IMR-90 (cell line): Measurements from ENCODE around the gene SLC44A4. TPM values are rescaled to one million over a fixed set of nuclear protein-coding genes. Genes with fewer than 3 reads are reported as not detected.

ENCODE experiments used
- ATAC-seq: fragments of 200-7000 bp; cut with Tn5 transposase; 2 replicates; pipeline ENCODE4 v1.9.1; 2020; ENCODE audit warnings: low read depth, mild to moderate bottlenecking, moderate library complexity
- BruUV-seq: library from RNA; stranded (reverse); fragments of 400-500 nt; replicated peaks from 2 replicates; lab custom pipeline; 2021; lab: Mats Ljungman, UMichigan
- CTCF ChIA-PET: fragments of 300-600 bp; formaldehyde crosslinking; extraction: SDS; loops from one replicate; lab custom pipeline; 2021; ENCODE audit warnings: antibody characterized with exemption; lab: Yijun Ruan, JAX
- POLR2A ChIA-PET: fragments of 300-600 bp; sonication (Branson Sonifier 250); formaldehyde crosslinking; loops from one replicate; lab custom pipeline; 2022; ENCODE audit warnings: antibody characterized with exemption; ENCODE audit not compliant: unreplicated experiment; lab: Charles Lee
- DNase-seq: peaks from one replicate; pipeline ENCODE4 v3.0.0; 2013
- H2AFZ ChIP-seq: replicated peaks from 2 replicates; pipeline ENCODE3; 2013; ENCODE audit warnings: low read length, mild to moderate bottlenecking; ENCODE audit not compliant: poor library complexity
- H2AK5ac ChIP-seq: 2 replicates; pipeline ENCODE4 v1.6.1; 2013; ENCODE audit warnings: low read depth, low read length, inconsistent platforms
- H2AK9ac ChIP-seq: replicated peaks from 2 replicates; pipeline ENCODE3; 2013; ENCODE audit warnings: mild to moderate bottlenecking, low read depth, low read length, moderate library complexity; ENCODE audit not compliant: poor library complexity
- H2BK120ac ChIP-seq: 2 replicates; pipeline ENCODE4 v1.6.1; 2013; ENCODE audit warnings: low read depth, low read length, inconsistent platforms
- H2BK15ac ChIP-seq: 3 replicates; pipeline ENCODE4 v1.6.1; 2013; ENCODE audit warnings: low read depth, low read length, inconsistent platforms
- H2BK20ac ChIP-seq: 2 replicates; pipeline ENCODE4 v1.6.1; 2013; ENCODE audit warnings: low read depth, mild to moderate bottlenecking, inconsistent platforms, low read length, moderate library complexity
- H2BK5ac ChIP-seq: 2 replicates; pipeline ENCODE4 v1.6.1; 2013; ENCODE audit warnings: mild to moderate bottlenecking, low read depth, low read length, inconsistent platforms; ENCODE audit not compliant: poor library complexity, severe bottlenecking
- H3K14ac ChIP-seq: replicated peaks from 2 replicates; pipeline ENCODE4 v1.6.1; 2013; ENCODE audit warnings: low read depth, low read length, inconsistent platforms
- H3K18ac ChIP-seq: 2 replicates; pipeline ENCODE4 v1.6.1; 2013; ENCODE audit warnings: low read depth, low read length, control low read depth
- H3K23ac ChIP-seq: 2 replicates; pipeline ENCODE4 v1.6.1; 2013; ENCODE audit warnings: low read depth, low read length, inconsistent platforms
- H3K27ac ChIP-seq: 2 replicates; pipeline ENCODE4 v1.5.1; 2013; ENCODE audit warnings: mild to moderate bottlenecking, control low read depth, low read length; ENCODE audit not compliant: insufficient read depth
- H3K27me3 ChIP-seq: 2 replicates; pipeline ENCODE4 v1.6.1; 2013; ENCODE audit warnings: low read length; ENCODE audit not compliant: control insufficient read depth, insufficient read depth
- H3K36me3 ChIP-seq: 2 replicates; pipeline ENCODE4 v1.6.1; 2013; ENCODE audit warnings: low read length, mixed read lengths; ENCODE audit not compliant: control insufficient read depth, insufficient read depth
- H3K4ac ChIP-seq: 2 replicates; pipeline ENCODE4 v1.6.1; 2013; ENCODE audit warnings: low read depth, low read length, inconsistent platforms
- H3K4me1 ChIP-seq: 2 replicates; pipeline ENCODE4 v1.6.1; 2013; ENCODE audit warnings: low read length, mixed read lengths; ENCODE audit not compliant: control insufficient read depth, insufficient read depth
- H3K4me2 ChIP-seq: 2 replicates; pipeline ENCODE4 v1.6.1; 2013; ENCODE audit warnings: low read depth, mild to moderate bottlenecking, control low read depth, low read length, moderate library complexity
- H3K4me3 ChIP-seq: 2 replicates; pipeline ENCODE4 v1.5.1; 2013; ENCODE audit warnings: low read depth, mild to moderate bottlenecking, control low read depth, low read length, moderate library complexity; ENCODE audit not compliant: insufficient read depth
- H3K56ac ChIP-seq: 2 replicates; pipeline ENCODE4 v1.6.1; 2013; ENCODE audit warnings: low read length, inconsistent platforms; ENCODE audit not compliant: insufficient read depth; ENCODE audit errors: extremely low read depth
- H3K79me1 ChIP-seq, 2 experiments: 2 replicates each; pipeline ENCODE4 v1.6.1; 2013; ENCODE audit warnings: low read length in 2 of 2, inconsistent platforms in 1 of 2, low read depth in 1 of 2
- H3K9ac ChIP-seq: 2 replicates; pipeline ENCODE4 v1.6.1; 2013; ENCODE audit warnings: low read depth, low read length, control low read depth
- H3K9me1 ChIP-seq: 2 replicates; pipeline ENCODE4 v1.6.1; 2013; ENCODE audit warnings: low read length, inconsistent platforms; ENCODE audit not compliant: insufficient read depth
- H3K9me3 ChIP-seq: 2 replicates; pipeline ENCODE4 v1.6.1; 2013; ENCODE audit warnings: low read length; ENCODE audit not compliant: control insufficient read depth, insufficient read depth
- H4K20me1 ChIP-seq: 2 replicates; pipeline ENCODE4 v1.6.1; 2013; ENCODE audit warnings: low read length, inconsistent platforms; ENCODE audit not compliant: insufficient read depth
- H4K5ac ChIP-seq: 2 replicates; pipeline ENCODE4 v1.6.1; 2013; ENCODE audit warnings: mild to moderate bottlenecking, low read depth, low read length, control low read depth
- H4K8ac ChIP-seq, 2 experiments: 2 replicates each; pipeline ENCODE4 v1.6.1; 2013; ENCODE audit warnings: low read depth in 2 of 2, low read length in 2 of 2, control low read depth in 1 of 2, inconsistent platforms in 1 of 2
- H4K91ac ChIP-seq: 2 replicates; pipeline ENCODE4 v1.6.1; 2013; ENCODE audit warnings: low read depth, low read length, inconsistent platforms; ENCODE audit not compliant: insufficient read depth
- BHLHE40 ChIP-seq: fragments of 150-350 bp; IDR thresholded peaks from 2 replicates; pipeline ENCODE4 v1.6.1; 2016; ENCODE audit warnings: mild to moderate bottlenecking, low read depth, low read length
- CEBPB ChIP-seq: IDR thresholded peaks from 2 replicates; pipeline ENCODE4 v1.6.1; 2012; ENCODE audit warnings: low read depth, low read length, improper control_type of control experiment
- CHD1 ChIP-seq: IDR thresholded peaks from 2 replicates; pipeline ENCODE4 v1.6.1; 2012; ENCODE audit warnings: low read depth, low read length, improper control_type of control experiment
- FOS ChIP-seq: fragments of 150-350 bp; IDR thresholded peaks from 2 replicates; pipeline ENCODE4 v1.6.1; 2016; ENCODE audit warnings: low read depth, low read length
- MAFK ChIP-seq: IDR thresholded peaks from 2 replicates; pipeline ENCODE4 v1.6.1; 2012; ENCODE audit warnings: low read depth, low read length, improper control_type of control experiment
- MAZ ChIP-seq: IDR thresholded peaks from 2 replicates; pipeline ENCODE4 v1.6.1; 2012; ENCODE audit warnings: low read depth, mild to moderate bottlenecking, low read length, improper control_type of control experiment, moderate library complexity, borderline replicate concordance
- MXI1 ChIP-seq: IDR thresholded peaks from 2 replicates; pipeline ENCODE4 v1.6.1; 2012; ENCODE audit warnings: low read depth, mild to moderate bottlenecking, low read length, moderate library complexity, borderline replicate concordance
- NFE2L2 ChIP-seq: fragments of 150-350 bp; IDR thresholded peaks from 2 replicates; pipeline ENCODE4 v1.6.1; 2016; ENCODE audit warnings: low read depth, mild to moderate bottlenecking, low read length
- POLR2A ChIP-seq: IDR thresholded peaks from 2 replicates; pipeline ENCODE4 v1.6.1; 2012; ENCODE audit warnings: mild to moderate bottlenecking, low read depth, low read length
- RAD21 ChIP-seq: IDR thresholded peaks from 2 replicates; pipeline ENCODE4 v1.6.1; 2012; ENCODE audit warnings: low read length, improper control_type of control experiment
- RCOR1 ChIP-seq: IDR thresholded peaks from 2 replicates; pipeline ENCODE4 v1.6.1; 2012; ENCODE audit warnings: mild to moderate bottlenecking, low read length, improper control_type of control experiment; ENCODE audit not compliant: insufficient replicate concordance
- RFX5 ChIP-seq: IDR thresholded peaks from 2 replicates; pipeline ENCODE4 v1.8.0; 2012; ENCODE audit warnings: low read depth, mild to moderate bottlenecking, low read length, moderate library complexity
- SMC3 ChIP-seq: fragments of 150-350 bp; IDR thresholded peaks from 2 replicates; pipeline ENCODE4 v1.6.1; 2016; ENCODE audit warnings: low read depth, mild to moderate bottlenecking, antibody characterized with exemption, low read length, moderate library complexity
- WGBS, 2 experiments: methylation state at CpG; one replicate each; pipeline versions ENCODE4 v1.1.5 to v1.1.7; 2013; ENCODE audit warnings: missing lambda C conversion rate in 2 of 2; ENCODE audit not compliant: insufficient read length in 1 of 2; ENCODE audit errors: extremely low coverage in 2 of 2; 5-methylcytosine and 5-hydroxymethylcytosine counted together
- dilution Hi-C: fragments of 300-500 bp; cut with HindIII; formaldehyde crosslinking; loops from one replicate; pipeline ENCODE4 v1.14.3; 2018; ENCODE audit warnings: low sequenced_read_pairs; ENCODE audit not compliant: unreplicated experiment
- in situ Hi-C: fragments of 300-500 bp; cut with MboI; formaldehyde crosslinking; loops from 3 replicates; pipeline ENCODE4 v1.14.3; 2019; ENCODE audit warnings: low sequenced_read_pairs, inconsistent platforms, mixed read lengths
- intact Hi-C: fragments of 100-400 bp; cut with micrococcal nuclease; formaldehyde crosslinking; loops from 2 replicates; pipeline ENCODE4 v1.10.0; 2022
- polyA plus RNA-seq, 3 experiments: library from polyadenylated mRNA; depleted of rRNA; stranded (reverse); fragments of >200 nt; gene quantifications; 2 replicates each; pipeline ENCODE4 v1.2.3, GENCODE V29; 2012; ENCODE audit warnings: low replicate concordance in 1 of 3
- total RNA-seq: library from RNA; depleted of rRNA; stranded (reverse); fragments of >200 nt; gene quantifications from 2 replicates; pipeline ENCODE4 v1.2.3, GENCODE V29; 2012
- TF ChIP-seq, protein P1 (sequence below): fragments of 150-350 bp; IDR thresholded peaks from 2 replicates; pipeline ENCODE4 v1.6.1; 2016; ENCODE audit warnings: low read depth, mild to moderate bottlenecking, low read length, moderate library complexity, borderline replicate concordance
- TF ChIP-seq, protein P2 (sequence below): conservative IDR thresholded peaks from 2 replicates; pipeline ENCODE4 v1.5.1; 2012; ENCODE audit warnings: mild to moderate bottlenecking, low read depth, low read length, improper control_type of control experiment
- TF ChIP-seq, protein P3 (sequence below): fragments of 150-350 bp; IDR thresholded peaks from 2 replicates; pipeline ENCODE4 v1.6.1; 2017; ENCODE audit warnings: mild to moderate bottlenecking, antibody characterized with exemption, low read length, low read depth

The SLC44A4 gene
- total and polyA plus RNA-seq, 2 of the 4 experiments (the other 2 are of a cell fraction) = 0.14 to 0.36 TPM

DNA sequence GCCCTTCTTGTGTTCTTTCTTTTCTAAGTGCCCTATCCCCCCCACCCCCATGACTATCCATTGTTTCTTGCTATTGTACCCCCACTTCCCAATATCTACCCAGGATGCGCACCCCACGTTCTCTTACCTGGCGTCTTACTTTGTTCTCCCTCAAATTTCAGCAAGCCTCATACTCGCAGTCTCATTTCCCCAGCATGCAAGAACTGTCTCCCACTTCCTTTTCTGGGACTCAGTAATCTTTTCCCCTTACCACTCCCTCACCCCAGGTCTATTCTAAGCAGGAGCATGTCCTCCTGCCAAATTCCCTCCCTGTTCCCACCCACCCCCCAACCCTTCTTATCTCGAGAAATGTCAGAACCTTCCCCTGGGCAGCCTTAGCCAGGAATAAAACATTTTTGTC lies 20.4 kb upstream of the SLC44A4 start:
- H3K23ac ChIP-seq = no peak overlapping the region; the same call in 1 of the 2 replicates
- H2BK120ac ChIP-seq = no peak overlapping the region
- ATAC-seq (no peak), DNase-seq (no peak)
- H4K8ac ChIP-seq = no peak overlapping the region
- no peak overlapping the region for H2AK9ac ChIP-seq
- intact Hi-C loops (no loop called here), dilution Hi-C loops (no loop called here), in situ Hi-C loops (no loop called here)
- H2AK5ac ChIP-seq = no peak overlapping the region
- H3K18ac ChIP-seq = no peak overlapping the region
- H3K27ac ChIP-seq = no peak overlapping the region
- ChIA-PET CTCF (no interaction called here), POLR2A (interaction anchor here (1.0 kb wide), 1 partner anchor 47 kb away, joined by 3 read pairs; the partner anchor contains the start of gene CFB)
- H3K36me3 ChIP-seq = peaks cover 12% of the 10 kb centered on the region; the same call in 1 of the 2 replicates
- no peak overlapping the region for H2BK15ac ChIP-seq
- no peak overlapping the region for H2BK20ac ChIP-seq
- no peak overlapping the region for H2AFZ ChIP-seq
- H3K4ac ChIP-seq = no peak overlapping the region
- H4K5ac ChIP-seq = no peak overlapping the region
- H3K9ac ChIP-seq = no peak overlapping the region; the same call in 1 of the 2 replicates
- H3K9me1 ChIP-seq = peaks cover 5% of the 10 kb centered on the region; the same call in 1 of the 2 replicates
- H3K4me1 ChIP-seq = peaks cover 12% of the 10 kb centered on the region
- TF ChIP-seq, protein P1, sequence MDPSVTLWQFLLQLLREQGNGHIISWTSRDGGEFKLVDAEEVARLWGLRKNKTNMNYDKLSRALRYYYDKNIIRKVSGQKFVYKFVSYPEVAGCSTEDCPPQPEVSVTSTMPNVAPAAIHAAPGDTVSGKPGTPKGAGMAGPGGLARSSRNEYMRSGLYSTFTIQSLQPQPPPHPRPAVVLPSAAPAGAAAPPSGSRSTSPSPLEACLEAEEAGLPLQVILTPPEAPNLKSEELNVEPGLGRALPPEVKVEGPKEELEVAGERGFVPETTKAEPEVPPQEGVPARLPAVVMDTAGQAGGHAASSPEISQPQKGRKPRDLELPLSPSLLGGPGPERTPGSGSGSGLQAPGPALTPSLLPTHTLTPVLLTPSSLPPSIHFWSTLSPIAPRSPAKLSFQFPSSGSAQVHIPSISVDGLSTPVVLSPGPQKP = no peak
- TF ChIP-seq, protein P2, sequence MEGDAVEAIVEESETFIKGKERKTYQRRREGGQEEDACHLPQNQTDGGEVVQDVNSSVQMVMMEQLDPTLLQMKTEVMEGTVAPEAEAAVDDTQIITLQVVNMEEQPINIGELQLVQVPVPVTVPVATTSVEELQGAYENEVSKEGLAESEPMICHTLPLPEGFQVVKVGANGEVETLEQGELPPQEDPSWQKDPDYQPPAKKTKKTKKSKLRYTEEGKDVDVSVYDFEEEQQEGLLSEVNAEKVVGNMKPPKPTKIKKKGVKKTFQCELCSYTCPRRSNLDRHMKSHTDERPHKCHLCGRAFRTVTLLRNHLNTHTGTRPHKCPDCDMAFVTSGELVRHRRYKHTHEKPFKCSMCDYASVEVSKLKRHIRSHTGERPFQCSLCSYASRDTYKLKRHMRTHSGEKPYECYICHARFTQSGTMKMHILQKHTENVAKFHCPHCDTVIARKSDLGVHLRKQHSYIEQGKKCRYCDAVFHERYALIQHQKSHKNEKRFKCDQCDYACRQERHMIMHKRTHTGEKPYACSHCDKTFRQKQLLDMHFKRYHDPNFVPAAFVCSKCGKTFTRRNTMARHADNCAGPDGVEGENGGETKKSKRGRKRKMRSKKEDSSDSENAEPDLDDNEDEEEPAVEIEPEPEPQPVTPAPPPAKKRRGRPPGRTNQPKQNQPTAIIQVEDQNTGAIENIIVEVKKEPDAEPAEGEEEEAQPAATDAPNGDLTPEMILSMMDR = no peak
- TF ChIP-seq NFE2L2 (no peak), MXI1 (no peak), RAD21 (no peak), SMC3 (no peak), FOS (no peak), BHLHE40 (no peak), RCOR1 (no peak), MAFK (no peak), MAZ (no peak), CHD1 (no peak), RFX5 (no peak), CEBPB (no peak), POLR2A (no peak)
- TF ChIP-seq, protein P3, sequence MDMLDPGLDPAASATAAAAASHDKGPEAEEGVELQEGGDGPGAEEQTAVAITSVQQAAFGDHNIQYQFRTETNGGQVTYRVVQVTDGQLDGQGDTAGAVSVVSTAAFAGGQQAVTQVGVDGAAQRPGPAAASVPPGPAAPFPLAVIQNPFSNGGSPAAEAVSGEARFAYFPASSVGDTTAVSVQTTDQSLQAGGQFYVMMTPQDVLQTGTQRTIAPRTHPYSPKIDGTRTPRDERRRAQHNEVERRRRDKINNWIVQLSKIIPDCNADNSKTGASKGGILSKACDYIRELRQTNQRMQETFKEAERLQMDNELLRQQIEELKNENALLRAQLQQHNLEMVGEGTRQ = no peak
- no TSS peak for BruUV-seq
- no peak overlapping the region for H4K91ac ChIP-seq
- H3K4me2 ChIP-seq = no peak overlapping the region
- no peaks in the 10 kb centered on the region for H3K9me3 ChIP-seq
- no peak overlapping the region for H3K56ac ChIP-seq
- H2BK5ac ChIP-seq = no peak overlapping the region
- no peak overlapping the region for H3K14ac ChIP-seq
- H4K20me1 ChIP-seq = peaks cover 7% of the 10 kb centered on the region
- H3K79me1 ChIP-seq = peaks cover 22 to 54% of the 10 kb centered on the region in 2 experiments
- no peaks in the 10 kb centered on the region for H3K27me3 ChIP-seq
- 64% methylated on average over 4 of the region's 5 CpGs; no CpG with 5 or more reads in 1 of the 2 experiments for WGBS, 2 experiments
- H3K4me3 ChIP-seq = no peak overlapping the region
